Subcutaneous preadipocyte (primary cell): ENCODE results near the gene CLNK. TPM values are rescaled to one million over a fixed set of nuclear protein-coding genes. Genes with fewer than 3 reads are reported as not detected.

Experiments used
- total RNA-seq: library from RNA; depleted of rRNA; stranded (reverse); fragments of >200 nt; gene quantifications from 2 replicates; pipeline ENCODE4 v1.2.3, GENCODE V29; 2012

Gene CLNK, protein sequence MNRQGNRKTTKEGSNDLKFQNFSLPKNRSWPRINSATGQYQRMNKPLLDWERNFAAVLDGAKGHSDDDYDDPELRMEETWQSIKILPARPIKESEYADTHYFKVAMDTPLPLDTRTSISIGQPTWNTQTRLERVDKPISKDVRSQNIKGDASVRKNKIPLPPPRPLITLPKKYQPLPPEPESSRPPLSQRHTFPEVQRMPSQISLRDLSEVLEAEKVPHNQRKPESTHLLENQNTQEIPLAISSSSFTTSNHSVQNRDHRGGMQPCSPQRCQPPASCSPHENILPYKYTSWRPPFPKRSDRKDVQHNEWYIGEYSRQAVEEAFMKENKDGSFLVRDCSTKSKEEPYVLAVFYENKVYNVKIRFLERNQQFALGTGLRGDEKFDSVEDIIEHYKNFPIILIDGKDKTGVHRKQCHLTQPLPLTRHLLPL
- not detected in 2 replicates for total RNA-seq

DNA sequence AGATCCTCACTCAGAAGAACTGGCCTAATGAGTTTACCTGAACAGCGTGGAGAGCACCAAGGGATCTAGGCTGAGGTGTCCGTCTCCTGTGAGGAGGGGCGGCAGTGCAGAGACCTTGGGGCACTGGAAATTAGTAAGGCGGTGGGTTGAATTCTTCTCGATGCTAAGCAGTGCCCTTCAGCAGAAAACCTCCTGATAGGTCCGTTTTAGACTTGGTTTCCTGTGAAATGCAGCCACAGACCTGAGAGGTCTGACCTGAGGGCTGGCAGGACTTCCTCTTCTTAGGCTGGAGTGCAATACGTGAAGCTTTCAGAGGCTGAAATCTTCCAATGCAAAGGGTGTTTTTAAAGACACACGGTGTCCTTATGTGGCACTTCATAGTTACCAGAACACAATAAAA is at the start of gene CLNK:
Gene CLNK, minus strand, starts transcription at position 138 of the 400 bp plus-strand sequence. CDS start 16,899 bp downstream, outside the sequence.

DNA sequence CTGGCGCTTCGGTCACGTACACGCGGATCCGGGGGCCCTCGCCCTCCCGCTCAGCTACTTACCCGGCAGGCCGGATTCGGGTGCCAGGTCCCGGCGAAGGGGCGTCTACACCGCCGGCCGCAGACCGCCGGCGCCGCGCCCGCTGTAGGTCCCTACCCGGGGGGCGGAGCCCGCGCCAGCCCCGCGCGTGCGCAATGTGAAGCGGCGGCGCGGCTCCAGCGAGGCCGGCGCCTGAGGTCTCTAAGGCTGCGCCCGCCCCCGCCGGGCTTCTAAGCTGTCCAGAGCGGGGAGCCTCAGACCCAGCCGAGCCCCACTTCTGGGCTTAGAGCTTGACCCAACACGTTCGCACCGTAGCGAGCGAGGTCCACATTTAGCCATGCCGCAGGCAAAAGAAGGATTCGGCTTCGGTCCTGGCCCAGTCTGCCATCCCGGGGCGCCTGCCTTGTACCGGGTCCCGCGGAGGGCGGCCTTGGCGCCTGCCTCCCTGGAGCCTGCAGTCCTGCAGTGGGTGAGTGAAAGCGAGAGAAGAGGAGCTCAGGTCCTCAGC is 227.2 kb downstream of the CLNK start, which contains the start of gene ZNF518B:
Gene ZNF518B, minus strand, starts transcription at position 172 of the 547 bp plus-strand sequence. CDS start 11,098 bp downstream, outside the sequence.

Other genes starting within 250 kb of the CLNK start
- gene ZNF518B, start 227.3 kb downstream of the CLNK start, total RNA-seq = 17.3 and 28.3 TPM in 2 replicates